HG03039 (cell line): ENCODE results near the gene CRYBG2.
"Not testable (repeated sequence)": the region's sequence is repeated elsewhere in the genome, so short reads cannot be mapped to it uniquely, and the experiment has no call there.

Experiments used
- ATAC-seq: cut with Tn5 transposase; IDR thresholded peaks from one replicate; pipeline ENCODE4 v1.9.1; 2021; ENCODE audit warnings: mild to moderate bottlenecking, moderate library complexity; ENCODE audit not compliant: unreplicated experiment

The CRYBG2 gene

DNA sequence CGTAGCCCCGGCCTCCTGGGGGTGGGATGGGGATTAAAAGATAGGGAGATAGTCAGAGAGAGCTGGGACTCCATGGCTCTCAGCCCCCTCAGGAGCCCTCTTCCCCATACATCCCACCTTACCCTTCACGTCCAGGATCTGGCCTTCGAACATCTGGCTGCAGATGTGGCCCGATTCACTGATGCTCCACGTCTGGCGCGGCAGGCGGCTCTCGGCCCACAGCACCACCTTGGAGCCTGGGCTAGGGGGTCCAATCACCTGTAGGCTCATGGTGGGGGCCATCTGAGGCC, 31.9 kb downstream of the CRYBG2 start:
- ATAC-seq, result no peak

DNA sequence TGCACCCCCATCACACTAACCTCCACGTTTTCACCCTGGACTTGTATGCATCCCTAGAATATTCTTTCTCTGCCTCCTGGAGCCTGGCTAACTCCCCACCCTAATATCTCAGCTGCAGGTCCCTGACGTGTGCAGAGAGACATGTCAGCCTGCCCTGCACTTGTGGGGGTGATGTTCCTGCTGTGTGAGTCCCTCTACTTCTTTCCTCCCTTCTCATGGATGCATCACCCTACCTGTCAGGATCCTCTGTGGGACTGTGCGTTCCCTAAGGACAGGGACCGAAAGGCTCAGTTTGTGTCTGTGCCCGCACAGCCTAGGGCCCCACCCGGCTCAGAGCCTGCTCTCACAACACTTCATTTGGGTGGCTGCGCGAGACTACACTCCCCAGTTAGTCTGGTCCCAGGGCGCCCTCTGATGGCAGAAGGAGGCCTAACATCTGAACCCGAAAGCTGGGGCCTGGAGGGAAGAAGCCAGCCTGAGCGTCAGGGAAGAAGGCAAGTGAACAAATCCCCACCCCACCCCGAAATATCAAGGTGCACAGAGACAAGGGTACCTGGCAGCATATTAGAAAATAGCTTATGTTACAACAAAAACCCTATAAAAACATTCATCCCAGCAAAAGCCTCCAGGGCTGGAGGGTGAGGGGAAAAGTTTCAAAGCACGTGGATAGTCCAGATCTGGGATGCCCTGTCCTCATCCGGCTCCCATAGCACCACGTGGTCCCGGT, 32.5 kb downstream of the CRYBG2 start:
- ATAC-seq, result no peak

DNA sequence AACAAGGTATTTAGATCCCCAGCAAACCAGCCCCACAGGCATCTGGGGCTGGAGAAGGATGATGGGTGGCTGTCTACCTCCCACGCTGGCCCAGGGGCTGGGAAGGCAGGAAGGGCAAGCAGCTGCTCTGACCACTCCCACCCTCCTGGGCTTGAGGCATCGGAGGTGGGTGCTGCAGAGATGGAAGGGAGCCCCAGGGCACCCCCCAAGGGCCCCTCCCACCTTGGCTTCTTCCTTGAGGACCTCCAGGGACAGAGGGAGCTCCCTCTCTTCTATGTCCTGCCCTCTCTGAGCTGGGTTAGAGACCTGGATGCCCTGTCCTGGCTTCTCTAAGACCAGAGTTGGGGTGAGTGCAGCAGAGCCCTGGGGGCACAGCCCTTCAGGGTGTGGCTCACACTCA, 33.0 kb downstream of the CRYBG2 start:
- no peak for ATAC-seq

DNA sequence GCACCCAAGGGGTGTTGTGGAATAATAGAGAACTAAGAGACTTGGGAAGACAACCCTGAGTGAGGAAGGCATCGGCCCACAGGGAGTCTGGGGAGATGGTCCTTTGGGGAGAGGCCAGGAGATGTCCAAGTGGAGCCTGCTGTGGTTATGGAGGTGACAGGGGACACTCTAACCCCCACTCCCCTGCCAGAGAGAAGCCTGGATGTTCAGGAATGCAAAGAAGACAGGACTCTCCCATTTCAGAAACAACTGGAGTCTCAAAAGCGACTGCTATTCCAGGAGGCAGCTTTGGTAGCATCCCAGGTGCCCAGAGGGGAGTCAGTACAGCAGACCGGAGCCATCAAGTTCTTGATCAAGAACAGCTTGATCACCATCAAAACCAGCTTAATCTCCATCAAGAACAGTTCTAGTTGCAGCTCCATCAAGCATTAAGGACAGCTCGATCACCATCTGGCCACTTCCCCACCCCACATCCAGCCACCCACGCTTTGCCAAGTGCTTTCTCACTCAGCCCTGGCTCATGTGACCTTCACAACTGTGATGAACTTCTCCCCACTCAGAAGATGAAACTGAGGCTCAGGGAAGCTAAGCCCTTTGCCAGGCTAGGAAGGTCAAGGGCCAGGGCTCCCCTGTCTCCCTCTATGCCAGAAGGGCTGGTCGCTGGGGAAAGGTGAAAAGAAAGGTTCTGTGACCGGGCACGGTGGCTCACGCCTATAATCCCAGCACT, 35.4 kb downstream of the CRYBG2 start:
- ATAC-seq, result no peak

DNA sequence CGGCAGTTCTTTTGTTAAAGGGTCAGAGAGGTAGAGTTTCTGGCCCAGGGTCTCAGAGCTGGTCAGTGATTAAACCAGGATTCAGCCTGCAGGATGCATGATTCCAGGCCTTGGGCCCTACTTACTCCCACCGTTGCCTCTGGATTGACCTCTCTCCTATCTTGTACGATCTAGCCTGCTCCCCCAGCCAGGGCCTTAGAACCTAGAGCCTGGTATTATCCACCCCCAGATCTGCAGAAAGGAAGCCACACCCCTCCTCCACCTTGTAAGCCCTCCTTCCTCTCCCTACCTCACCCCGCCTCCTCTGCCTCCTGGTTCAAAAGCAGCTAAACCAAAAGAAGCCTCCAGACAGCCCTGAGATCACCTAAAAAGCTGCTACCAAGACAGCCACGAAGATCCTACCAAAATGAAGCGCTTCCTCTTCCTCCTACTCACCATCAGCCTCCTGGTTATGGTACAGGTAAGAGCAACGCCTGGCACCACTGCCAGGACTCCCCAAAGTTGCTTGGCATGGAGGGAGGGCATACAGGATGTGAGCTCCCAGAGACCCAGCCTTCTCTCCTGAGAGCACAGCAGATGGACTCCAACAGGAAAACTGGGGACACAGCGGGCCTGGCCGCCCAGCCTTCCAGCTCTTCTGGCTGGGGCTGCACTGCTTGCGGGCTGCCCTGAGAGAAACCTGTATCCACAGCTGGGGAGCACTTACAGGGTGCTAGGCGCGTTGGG, 36.2 kb downstream of the CRYBG2 start, which contains the start of gene CD52:
Gene CD52 (plus strand): TSS at position 347 of the 726 bp plus-strand sequence. CDS start 60 bp downstream, at position 407.
- ATAC-seq, result no peak

DNA sequence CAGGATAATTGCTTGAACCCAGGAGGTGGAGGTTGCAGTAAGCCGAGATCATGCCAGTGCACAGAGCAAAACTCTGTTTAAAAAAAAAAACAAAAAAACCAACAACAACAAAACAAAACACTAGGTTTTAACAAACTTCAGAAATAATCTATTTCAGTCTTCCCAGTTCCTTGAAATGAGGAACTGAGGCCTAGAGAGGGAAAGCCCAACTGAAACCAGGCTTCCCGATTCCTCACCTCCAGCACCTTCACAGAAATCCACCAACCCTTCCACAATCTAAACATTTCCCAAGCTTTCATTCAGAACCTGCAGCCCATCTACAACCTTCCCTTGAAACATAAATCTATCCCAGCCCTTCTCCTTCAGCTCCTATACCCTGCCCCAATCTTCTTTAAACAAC, 36.8 kb downstream of the CRYBG2 start:
- ATAC-seq, result no peak

DNA sequence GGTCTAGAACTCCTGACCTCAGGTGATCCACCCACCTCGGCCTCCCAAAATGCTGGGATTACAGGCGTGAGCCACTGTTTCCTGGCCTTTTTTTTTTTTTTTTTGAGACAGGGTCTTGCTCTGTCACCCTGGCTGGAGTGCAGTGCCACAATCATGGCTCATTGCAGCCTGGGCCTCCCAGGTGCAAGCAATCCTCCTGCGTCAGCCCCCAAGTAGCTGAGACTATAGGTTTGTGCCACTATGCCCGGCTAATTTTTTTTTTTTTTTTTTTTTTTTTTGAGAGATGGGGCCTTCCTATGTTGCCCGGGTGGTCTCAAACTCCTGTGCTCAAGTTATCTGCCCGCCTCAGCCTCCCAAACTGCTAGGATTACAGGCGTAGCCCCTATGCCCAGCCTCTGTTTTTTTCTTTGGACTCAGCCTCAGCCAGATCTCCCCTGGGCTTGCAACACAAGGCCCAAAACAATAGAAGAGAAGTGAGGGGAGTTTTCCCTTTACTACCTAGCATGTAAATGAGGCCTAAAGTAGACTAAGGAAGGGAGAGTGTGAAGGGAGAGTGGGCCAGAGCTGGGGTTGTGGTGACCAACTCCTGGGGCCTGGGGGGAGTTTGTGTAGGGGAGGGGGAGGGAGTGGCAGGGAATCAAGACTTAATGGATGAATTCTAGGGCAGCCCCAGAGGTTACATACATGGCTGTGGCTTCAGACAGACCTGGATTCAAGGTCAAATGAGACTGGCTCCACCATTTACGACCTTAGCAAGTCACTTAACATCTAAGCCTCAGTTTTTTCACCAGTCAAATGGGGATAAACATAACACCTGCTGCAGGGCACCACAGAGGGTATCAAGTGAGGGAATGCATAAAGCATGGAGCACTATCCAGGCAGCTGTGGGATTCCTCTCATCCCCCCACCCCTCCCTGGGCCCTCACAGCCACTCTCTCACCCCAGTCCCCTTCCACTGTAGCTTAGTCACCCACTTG, 37.8 kb downstream of the CRYBG2 start:
- no peak for ATAC-seq

DNA sequence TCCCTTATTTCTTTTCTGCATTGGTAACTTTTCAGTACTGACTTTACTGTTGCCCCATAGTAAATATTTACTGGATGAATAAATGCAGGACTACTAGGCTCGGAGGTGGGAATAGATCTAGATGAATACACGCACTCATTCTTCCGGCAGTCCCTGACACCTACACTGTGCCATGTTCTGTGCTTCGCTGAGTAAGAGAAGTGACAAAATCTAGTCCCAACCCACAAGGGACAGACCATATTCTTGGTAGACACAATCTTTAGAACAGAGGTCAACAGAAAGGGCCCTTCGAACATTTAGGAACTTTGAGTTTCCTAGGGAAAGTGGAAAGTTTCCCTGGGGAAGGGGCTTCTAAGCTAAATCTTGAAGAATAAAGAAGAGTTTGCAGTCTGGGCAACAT, 39.4 kb downstream of the CRYBG2 start:
- no peak for ATAC-seq

DNA sequence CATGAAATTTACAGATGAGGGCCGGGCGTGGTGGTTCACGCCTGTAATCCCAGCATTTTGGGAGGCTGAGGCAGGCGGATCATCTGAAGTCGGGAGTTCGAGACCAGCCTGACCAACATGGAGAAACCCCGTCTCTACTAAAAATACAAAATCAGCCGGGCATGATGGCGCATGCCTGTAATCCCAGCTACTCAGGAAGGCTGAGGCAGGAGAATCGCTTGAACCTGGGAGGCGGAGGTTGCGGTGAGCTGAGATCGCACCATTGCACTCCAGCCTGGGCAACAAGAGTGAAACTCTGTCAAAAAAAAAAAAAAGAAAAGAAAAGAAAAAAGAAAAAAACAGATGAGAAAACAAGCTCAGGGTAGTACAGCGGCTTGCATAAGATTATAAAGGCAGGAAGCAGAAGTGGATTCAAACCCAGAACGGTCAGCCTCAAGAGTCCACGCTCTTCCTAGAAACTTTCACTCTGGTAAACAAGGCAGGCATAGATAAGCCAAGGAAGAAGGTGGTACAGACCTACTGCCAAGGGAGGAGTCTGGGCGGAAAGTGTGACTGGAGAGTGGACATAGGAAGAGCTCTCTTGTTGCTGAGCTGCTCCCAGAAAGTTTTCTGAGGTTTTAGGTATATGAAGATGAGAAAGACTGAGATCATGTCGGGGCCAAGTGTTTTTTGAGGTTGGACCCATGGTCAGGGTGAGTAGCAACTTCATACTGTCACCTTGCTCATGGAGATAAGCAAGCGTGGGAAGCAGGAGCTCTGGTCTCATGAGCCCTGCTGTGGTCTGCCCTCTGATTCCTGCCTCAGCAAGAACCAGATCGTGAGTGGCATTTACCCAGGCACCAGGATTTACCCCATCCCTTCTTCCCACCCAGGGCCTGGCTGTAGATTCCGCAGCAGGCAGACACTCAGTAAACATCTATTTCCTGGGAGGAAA, 45.7 kb downstream of the CRYBG2 start:
- ATAC-seq, result not testable (repeated sequence)

DNA sequence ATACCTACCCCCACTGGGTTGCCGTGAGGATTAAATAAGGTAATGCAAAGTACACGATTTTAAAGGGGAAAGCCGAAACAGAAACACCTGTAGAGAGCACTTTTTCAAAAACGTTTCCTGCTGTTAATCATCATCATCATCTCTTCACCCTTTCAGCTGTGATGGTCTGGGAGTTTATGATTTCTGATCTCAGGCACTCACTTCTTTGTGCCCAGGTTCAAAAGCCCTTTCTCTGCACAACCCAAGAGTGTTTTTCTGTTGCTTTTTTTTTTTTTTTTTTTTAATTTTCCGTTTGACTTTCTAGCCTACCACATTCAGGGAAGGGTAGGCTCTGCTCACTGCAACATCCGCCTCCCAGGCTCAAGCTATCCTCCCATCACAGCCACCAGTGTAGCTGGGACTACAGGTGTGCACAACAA, 46.6 kb downstream of the CRYBG2 start:
- no peak for ATAC-seq

DNA sequence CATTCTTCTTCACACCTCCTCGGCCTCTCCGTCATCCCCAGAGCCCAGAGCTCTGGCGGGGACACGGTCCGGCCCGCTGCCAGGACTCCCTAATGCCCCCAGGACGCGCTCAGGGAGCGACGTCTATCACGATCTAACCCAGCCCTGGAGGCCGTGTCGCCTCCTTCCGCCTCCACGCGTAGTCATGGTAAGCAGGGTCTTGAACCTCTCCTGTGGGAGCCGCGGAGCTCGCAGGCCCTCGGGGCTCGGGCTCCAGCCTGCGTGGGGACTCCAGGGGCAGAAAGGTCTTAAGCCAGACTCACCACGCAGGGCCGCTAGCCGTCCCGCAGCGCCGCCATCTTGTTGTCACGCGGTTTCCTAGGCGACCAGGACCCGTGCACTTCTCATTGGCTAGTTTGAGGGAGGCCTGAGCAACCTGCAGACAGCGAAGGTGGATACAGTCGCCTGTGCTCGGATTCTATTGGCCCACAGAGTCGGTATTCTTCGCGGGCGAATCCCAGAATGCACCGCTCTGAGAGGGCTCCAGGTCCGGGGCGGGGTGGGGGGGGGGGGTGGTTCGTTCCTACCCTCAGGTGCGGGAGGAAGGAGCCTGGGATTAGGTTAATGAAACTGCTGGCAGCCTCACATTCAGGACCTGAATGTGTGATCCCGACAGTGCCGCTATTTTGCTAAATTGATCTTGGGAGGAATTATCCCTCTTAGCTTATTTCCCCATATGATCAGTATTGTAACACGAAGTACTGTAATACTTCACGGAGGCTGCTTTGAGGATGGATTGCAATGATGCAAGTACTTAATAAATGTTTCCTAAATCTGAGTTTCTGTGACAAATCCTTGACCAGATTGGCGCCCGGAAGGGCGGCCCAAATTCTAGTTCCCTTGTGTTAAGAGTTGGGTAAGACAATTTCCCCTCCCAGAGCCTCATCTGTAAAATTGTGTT, 47.4 kb downstream of the CRYBG2 start, which contains the start of gene UBXN11:
Gene UBXN11 (minus strand): TSS at position 347 of the 940 bp plus-strand sequence. CDS start 3,753 bp downstream, outside the sequence.
- ATAC-seq, result peak; percentile 96

DNA sequence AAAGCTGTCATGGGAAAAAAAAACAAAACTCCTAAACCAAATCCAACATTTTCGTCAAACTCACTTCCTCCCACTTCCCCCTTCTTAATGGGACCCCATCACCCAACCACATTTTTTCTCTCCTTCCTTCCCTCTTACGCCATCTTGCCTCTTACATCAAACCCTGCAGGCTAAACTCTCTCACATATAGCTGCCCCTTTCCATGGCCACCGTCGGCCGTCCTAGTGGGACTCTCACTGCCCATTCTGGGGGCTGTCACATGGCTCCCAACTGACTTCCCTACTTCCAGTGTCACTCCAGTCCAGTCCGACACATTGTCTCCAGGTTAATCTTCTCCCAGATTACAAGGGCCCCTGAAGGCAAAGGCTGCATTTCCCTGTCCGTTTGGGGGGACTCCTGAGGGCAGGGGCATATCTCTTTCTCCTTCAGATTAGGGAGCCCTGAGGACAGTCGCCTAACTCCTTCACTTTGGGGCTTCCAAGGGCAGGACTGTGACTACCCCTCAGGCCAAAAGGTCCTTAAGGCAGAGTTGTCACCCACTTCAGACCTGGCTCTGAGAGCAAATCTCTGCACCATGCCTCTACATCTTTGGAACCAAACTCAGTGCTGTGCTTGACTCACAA, 48.2 kb downstream of the CRYBG2 start:
- ATAC-seq, result no peak

DNA sequence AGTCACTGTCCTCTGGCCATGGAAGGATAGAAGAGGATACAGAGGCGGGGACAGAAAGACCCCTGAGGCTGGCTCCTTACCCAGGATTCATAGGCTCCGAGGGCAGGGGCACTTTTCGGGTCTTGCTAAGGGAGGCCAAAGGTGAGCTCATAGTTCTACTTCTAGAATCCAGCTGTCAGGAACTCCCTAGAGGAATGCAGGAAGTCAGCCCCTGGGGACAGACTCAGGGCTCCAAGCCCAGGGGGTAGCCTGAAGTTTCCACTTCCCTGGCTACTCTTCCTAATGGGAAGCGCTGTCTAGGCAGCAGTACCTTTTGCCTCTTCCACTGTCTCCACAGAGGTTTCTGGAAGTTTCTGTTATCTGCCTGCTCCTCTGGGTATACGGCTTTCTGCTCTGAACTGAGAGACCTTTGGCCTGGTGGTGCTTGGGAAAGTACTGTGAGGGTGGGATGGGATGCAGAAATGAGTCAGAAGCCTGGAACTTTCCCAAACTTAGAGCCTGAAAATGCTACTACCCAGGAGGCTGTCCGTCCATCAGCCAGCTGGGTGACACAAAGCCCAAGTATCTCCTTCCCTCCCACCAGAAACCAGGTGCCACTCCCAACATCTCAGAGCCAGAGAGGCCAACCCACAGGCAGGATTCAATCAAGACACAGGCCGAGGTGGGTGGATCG, 51.1 kb downstream of the CRYBG2 start:
- ATAC-seq, result no peak

DNA sequence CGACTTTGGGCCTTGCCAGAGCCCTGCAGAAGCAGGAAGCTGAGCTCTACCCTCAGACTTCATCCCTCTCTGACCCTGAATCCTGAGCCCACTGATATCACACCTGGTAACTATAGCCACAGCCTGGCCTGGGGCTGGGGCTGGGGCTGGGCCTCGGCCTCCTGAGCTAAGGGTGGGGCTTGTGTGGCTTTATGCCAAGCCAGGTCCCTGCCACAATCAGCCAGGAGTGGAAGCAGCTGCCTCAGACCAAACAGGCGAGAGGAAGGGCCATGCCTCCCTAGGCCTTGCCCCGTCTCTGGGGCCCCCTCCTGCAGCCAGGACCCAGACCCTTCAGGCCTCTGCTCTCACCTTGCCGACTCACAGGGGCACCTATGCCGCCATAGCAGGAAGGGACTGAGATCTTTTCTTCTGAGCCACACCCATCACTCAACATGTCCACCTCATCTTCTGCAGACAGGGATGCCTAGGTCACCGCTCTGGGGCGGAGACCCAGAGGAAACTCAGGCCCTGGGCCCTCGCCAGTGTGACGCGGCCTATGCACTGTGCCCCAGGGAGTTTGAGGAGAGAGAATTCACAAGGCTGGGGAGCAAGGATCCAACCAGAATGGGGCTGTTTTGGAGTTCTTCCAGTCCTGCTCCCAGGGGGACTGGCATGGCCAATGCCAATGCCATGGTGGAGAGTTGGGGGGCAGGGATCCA, 53.2 kb downstream of the CRYBG2 start:
- ATAC-seq, result no peak

DNA sequence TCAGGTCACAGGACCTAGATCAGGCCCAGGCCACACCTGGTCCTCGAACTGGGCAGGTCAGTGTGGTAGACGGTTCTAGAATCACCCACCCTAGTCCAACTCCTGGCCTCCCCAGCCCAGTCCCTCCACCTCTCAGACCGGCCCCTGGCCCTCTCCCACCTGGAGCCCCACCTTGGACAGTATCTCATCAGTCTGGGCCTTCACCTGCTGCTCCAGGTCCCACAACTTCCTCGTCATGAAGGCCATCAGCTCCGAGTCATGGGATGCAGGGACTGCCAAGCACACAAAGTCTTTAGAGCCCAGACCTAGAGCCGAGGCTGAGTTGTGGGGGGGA, 56.2 kb downstream of the CRYBG2 start:
- ATAC-seq, result no peak

DNA sequence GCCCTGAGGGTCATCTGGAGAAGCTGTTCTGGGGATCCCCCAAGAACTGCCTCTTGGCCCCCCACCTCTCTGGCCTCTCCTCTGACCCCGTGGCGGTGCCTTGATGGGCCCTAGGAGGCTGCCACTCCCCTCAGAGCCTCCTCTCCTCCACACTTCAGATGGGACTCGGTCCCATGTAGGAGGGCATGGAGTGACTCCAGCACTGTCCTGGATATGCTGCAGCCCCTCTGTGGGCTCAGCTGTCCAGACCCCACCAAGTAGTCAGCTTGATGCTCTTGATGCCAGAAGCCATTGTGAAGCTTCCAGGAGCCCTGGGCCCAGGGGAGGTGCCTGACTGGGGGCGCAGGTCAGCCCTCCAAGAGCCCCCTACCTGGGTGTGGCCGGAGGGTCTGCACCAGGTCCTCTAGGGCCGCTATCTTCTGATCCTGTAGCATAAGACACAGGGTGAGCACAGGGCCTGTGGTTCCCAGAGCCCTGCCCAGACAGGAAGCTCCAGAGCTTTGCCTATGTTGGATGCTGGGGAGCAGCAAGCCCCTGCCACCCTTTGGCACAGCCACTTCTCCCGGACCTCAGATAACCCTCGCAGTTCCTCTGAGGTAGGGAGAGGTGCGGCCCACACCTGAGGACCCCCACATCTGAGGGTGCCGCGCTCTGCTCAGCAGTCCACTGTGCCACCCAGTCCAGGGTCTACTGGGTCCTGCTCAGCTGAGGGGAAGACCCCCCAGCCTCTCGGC, 56.7 kb downstream of the CRYBG2 start:
- no peak for ATAC-seq
